Measurements from ENCODE around the gene IBTK.
"Not testable (repeated sequence)": the region's sequence is repeated elsewhere in the genome, so short reads cannot be mapped to it uniquely, and the experiment has no call there.

Gene IBTK

GRCh38 chr6:82246802-82247504 lies 591 bp downstream of the IBTK start:
- no peak for DNase-seq (ENCODE audit: low read depth)

- DNase-seq (ENCODE audit: low read depth): no peak
Measured at GRCh38 chr6:82246370-82246769, 1.2 kb downstream of the IBTK start.

- no peak for DNase-seq (ENCODE audit: low read depth)
Measured at GRCh38 chr6:82245376-82245775, 2.2 kb downstream of the IBTK start.

- no peak for DNase-seq (ENCODE audit: low read depth)
Measured at GRCh38 chr6:82243884-82244283, 3.7 kb downstream of the IBTK start.

GRCh38 chr6:82240186-82240585 lies 7.4 kb downstream of the IBTK start:
- DNase-seq (ENCODE audit: low read depth): no peak

- DNase-seq (ENCODE audit: low read depth): no peak
Measured at GRCh38 chr6:82239597-82239996, 7.9 kb downstream of the IBTK start.

- DNase-seq (ENCODE audit: low read depth): no peak
Measured at GRCh38 chr6:82237013-82237412, 10.5 kb downstream of the IBTK start.

GRCh38 chr6:82227770-82228169 lies 19.8 kb downstream of the IBTK start:
- DNase-seq (ENCODE audit: low read depth): no peak

GRCh38 chr6:82220167-82220566 lies 27.4 kb downstream of the IBTK start:
- no peak for DNase-seq (ENCODE audit: low read depth)

GRCh38 chr6:82217018-82217586 lies 30.4 kb downstream of the IBTK start:
- DNase-seq (ENCODE audit: low read depth): no peak

- no peak for DNase-seq (ENCODE audit: low read depth)
Measured at GRCh38 chr6:82216549-82216948, 31.0 kb downstream of the IBTK start.

- DNase-seq (ENCODE audit: low read depth): no peak
Measured at GRCh38 chr6:82211326-82211725, 36.2 kb downstream of the IBTK start.

- no peak for DNase-seq (ENCODE audit: low read depth)
Measured at GRCh38 chr6:82208913-82209312, 38.6 kb downstream of the IBTK start.

GRCh38 chr6:82205930-82206392 lies 41.6 kb downstream of the IBTK start:
- DNase-seq (ENCODE audit: low read depth): no peak

GRCh38 chr6:82204020-82204419 lies 43.5 kb downstream of the IBTK start:
- DNase-seq (ENCODE audit: low read depth): no peak

- DNase-seq (ENCODE audit: low read depth): no peak
Measured at GRCh38 chr6:82197784-82198183, 49.8 kb downstream of the IBTK start.

- not testable (repeated sequence) for DNase-seq (ENCODE audit: low read depth)
Measured at GRCh38 chr6:82197245-82197644, 50.3 kb downstream of the IBTK start.

GRCh38 chr6:82196161-82196560 lies 51.4 kb downstream of the IBTK start:
- no peak for DNase-seq (ENCODE audit: low read depth)

GRCh38 chr6:82195619-82196018 lies 51.9 kb downstream of the IBTK start:
- no peak for DNase-seq (ENCODE audit: low read depth)

- no peak for DNase-seq (ENCODE audit: low read depth)
Measured at GRCh38 chr6:82185948-82186535, 61.5 kb downstream of the IBTK start.

- no peak for DNase-seq (ENCODE audit: low read depth)
Measured at GRCh38 chr6:82183642-82184282, 63.8 kb downstream of the IBTK start.

GRCh38 chr6:82182756-82183155 lies 64.8 kb downstream of the IBTK start:
- no peak for DNase-seq (ENCODE audit: low read depth)

GRCh38 chr6:82179415-82179814 lies 68.1 kb downstream of the IBTK start:
- no peak for DNase-seq (ENCODE audit: low read depth)

All from activated T-helper 9 cell treated with anti-CD3 and anti-CD28 coated beads, Interleukin-2, amount 50 U/mL, for 16 hours (primary cell).